Right atrium auricular region (tissue), 2 donors: ENCODE data around the gene RANBP17. TPM values are rescaled to one million over a fixed set of nuclear protein-coding genes. Genes with fewer than 3 reads are reported as not detected.

Experiments
- DNase-seq: peaks from one replicate; pipeline ENCODE4 v3.0.0-alpha.2; 2019; ENCODE audit warnings: low spot score
- H3K27ac ChIP-seq, 2 donors: fragments of 200-600 bp; sonication (generic); 1 replicate in 1 of 2; 2 replicates in 1 of 2; pipeline ENCODE4 v1.5.1; 2016 to 2019
- H3K27me3 ChIP-seq, 2 donors: fragments of 200-600 bp; sonication (generic); one replicate each; pipeline versions ENCODE4 v1.5.1 to v1.6.0; 2017 to 2019
- H3K36me3 ChIP-seq: fragments of 200-600 bp; sonication (generic); one replicate; pipeline ENCODE4 v1.5.1; 2016
- H3K4me1 ChIP-seq, 2 donors: fragments of 200-600 bp; sonication (generic); one replicate each; pipeline versions ENCODE4 v1.5.1 to v1.6.0; 2017 to 2019
- H3K4me3 ChIP-seq, 2 donors: fragments of 200-600 bp; sonication (generic); 1 replicate in 1 of 2; 2 replicates in 1 of 2; pipeline ENCODE4 v1.5.1; 2017 to 2019; ENCODE audit warnings: mild to moderate bottlenecking in 1 of 2, moderate library complexity in 1 of 2
- H3K9me3 ChIP-seq, 2 donors: fragments of 200-600 bp; sonication (generic); one replicate each; pipeline ENCODE4 v1.5.1; 2019
- CTCF ChIP-seq, 2 donors: fragments of 200-600 bp; sonication (generic); IDR thresholded peaks; one replicate each; pipeline ENCODE4 v1.5.1; 2019; ENCODE audit warnings: antibody characterized with exemption in 2 of 2
- total RNA-seq, 2 donors: library from RNA; depleted of rRNA; stranded (reverse); fragments of >200 nt; gene quantifications; one replicate each; pipeline ENCODE4 v1.1.0, GENCODE V29; 2016

RANBP17 gene
- total RNA-seq, 2 donors from 2014 or later, result 1.4 to 3.6 TPM

DNA sequence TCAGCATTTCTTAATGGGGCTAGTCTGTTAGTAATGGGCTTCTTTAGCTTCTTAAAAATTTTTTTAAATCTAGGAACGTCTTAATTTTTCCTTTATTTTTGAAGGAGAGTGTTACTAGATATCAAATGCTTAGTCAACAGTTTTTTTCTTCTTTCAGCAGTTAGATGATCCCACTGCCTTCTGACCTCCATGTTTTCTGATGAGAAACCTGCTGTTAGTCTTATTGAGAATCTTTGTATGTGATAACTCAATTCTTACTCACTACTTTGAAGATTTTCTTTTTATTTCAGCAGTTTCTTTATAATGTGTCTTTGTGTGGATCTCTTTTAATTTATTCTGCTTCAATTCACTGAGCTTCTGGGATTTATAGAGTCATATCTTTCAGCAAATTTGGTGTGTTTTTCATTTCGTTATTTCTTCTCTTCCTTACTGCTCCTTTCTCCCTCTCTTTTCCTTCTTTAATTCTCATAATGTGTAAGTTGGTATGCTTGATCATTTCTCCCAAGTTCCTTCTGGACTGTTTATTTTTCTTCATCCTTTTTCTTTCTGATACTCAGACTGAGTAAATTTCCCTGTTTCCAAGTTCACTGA lies 205.8 kb downstream of the RANBP17 start:
- peaks cover 4 to 38% of the 10 kb centered on the region in 2 donors for H3K9me3 ChIP-seq
- H3K4me3 ChIP-seq, result no peak overlapping the region

GRCh38 chr5:171074747-171075146 lies 212.9 kb downstream of the RANBP17 start:
- no peak for TF ChIP-seq CTCF (IDR thresholded peaks at IDR 0.05)
- Histone ChIP-seq H3K4me1 (no peaks in the 10 kb centered on the region), H3K9me3 (no peaks in the 10 kb centered on the region), H3K36me3 (no peaks in the 10 kb centered on the region), H3K4me3 (no peak overlapping the region), H3K27me3 (no peaks in the 10 kb centered on the region), H3K27ac (no peak overlapping the region)
- no peak for DNase-seq

More for the DNA sequence above, 205.8 kb downstream of the RANBP17 start:
- Histone ChIP-seq H3K36me3 (no peaks in the 10 kb centered on the region), H3K27me3 (no peaks in the 10 kb centered on the region), H3K27ac (no peak overlapping the region), H3K4me1 (no peaks in the 10 kb centered on the region)
- no peak for TF ChIP-seq CTCF (IDR thresholded peaks at IDR 0.05)
- no peak for DNase-seq

GRCh38 chr5:171080186-171080938 lies 218.5 kb downstream of the RANBP17 start:
- H3K4me3 ChIP-seq, result no peak overlapping the region
- H3K4me1 ChIP-seq, result no peaks in the 10 kb centered on the region
- H3K36me3 ChIP-seq, result no peaks in the 10 kb centered on the region
- no peak for DNase-seq
- no peaks in the 10 kb centered on the region for H3K9me3 ChIP-seq
- no peak for TF ChIP-seq CTCF (IDR thresholded peaks at IDR 0.05)
- no peaks in the 10 kb centered on the region for H3K27me3 ChIP-seq
- no peak overlapping the region for H3K27ac ChIP-seq

- Histone ChIP-seq H3K27ac (no peak overlapping the region), H3K9me3 (no peaks in the 10 kb centered on the region), H3K27me3 (no peaks in the 10 kb centered on the region), H3K4me3 (no peak overlapping the region), H3K36me3 (no peaks in the 10 kb centered on the region), H3K4me1 (no peaks in the 10 kb centered on the region)
- TF ChIP-seq CTCF (IDR thresholded peaks at IDR 0.05), result no peak
- no peak for DNase-seq
Observed at GRCh38 chr5:171081319-171081718, 219.5 kb downstream of the RANBP17 start.

- Histone ChIP-seq H3K27ac (no peak overlapping the region), H3K4me3 (no peak overlapping the region), H3K27me3 (no peaks in the 10 kb centered on the region), H3K4me1 (no peaks in the 10 kb centered on the region), H3K36me3 (no peaks in the 10 kb centered on the region), H3K9me3 (no peaks in the 10 kb centered on the region)
- no peak for TF ChIP-seq CTCF (IDR thresholded peaks at IDR 0.05)
- DNase-seq, result no peak
Observed at GRCh38 chr5:171092194-171092593, 230.4 kb downstream of the RANBP17 start.
